Stimulated activated CD4-positive, alpha-beta T cell treated with anti-CD3 and anti-CD28 coated beads, TNF-alpha, amount 100 ng/mL, for 48 hours (primary cell): ENCODE data around the gene EIF6.
"Not testable (repeated sequence)": the region's sequence is repeated elsewhere in the genome, so short reads cannot be mapped to it uniquely, and the experiment has no call there.

ENCODE experiments used
- DNase-seq, 3 donors: peaks; one replicate each; pipeline ENCODE4 v3.0.0-alpha.2; 2020; ENCODE audit warnings: low read depth in 3 of 3

EIF6 gene

DNA sequence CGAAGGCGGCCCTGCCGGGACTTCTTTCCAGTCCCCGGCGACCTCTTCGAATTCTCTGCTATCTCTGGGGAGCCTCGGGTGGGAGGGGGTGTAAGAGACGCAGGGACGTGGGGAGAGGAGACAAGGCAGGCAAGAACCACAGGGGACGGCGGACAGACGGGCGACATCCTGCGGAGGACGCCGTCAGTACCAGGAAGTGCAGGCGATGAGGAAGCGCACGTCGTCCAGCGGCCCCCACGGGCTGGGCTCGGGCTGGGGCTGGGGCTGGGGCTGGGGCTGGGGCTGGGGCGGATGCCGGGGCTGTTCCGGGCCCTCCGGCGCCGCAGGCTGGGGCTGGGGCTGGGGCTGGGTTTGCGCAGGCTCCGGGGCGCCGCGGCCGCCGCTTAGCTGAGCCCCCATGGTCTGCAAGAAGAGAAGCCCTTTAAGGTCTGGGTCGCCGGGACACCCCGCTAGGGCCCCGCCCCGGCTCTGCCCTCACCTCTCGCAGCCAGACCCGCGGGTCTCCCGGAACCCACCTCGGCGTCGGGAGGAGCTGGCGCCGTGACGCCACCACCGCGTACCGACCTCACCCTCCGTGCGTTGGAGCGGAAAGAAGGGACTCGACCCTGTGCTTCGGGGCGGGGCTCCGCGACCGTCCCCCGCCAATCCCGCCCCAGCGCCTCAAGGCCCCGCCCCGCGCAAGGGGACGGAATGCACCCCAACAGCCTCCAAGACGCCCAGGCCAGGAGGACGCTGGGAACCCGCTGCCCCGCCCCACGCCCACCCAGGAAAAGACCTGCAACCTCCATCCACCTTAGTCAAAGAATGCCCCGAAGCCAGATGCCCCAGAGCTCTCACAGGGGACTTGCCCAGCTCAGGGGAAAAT lies 6.8 kb downstream of the EIF6 start, which contains the start of gene MMP24OS:
Gene MMP24OS, minus strand, starts transcription at position 592 of the 865 bp plus-strand sequence. Its CDS starts 193 bp downstream, at position 399.
- DNase-seq = peak; percentile 74 to 93 (median 86)

DNA sequence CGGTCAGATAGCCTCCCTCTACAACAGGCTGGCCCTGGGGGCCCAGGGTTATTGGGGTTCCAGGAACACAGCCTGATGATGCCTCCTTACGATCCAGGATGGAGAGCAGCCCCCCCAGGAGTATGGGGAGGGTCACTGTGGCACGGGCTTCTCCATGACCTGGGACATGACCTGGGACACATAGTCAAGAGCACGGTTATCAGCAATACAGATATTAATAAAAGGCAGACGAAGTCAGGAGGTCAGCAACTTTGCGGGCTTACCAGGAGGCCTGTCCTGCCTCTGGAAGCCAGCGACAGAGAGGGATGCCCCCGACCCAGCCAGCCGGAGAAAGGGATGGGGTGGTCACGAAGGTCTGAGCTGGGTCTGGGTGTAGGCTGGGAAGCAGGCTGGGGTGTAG lies 7.4 kb downstream of the EIF6 start:
- no peak for DNase-seq

DNA sequence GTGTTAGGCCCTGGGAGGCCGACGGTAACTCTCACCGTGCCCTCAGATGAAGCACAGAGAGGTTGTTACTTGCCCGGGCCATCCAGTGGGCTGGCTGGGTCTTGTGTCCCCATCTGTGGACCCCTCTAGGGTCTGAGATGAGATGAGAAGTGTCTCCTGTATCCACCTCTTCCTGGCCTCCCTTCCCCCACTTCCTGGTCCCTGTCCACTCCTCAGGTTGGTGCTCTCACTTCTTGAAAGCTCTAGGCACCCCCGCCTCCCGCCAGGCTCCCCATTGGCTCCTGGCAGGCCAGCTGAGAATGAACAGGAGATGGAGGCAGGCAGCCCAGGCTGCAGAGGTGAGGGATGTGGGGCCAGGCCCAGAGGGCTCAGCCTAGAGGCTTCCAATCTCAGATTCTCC lies 8.2 kb downstream of the EIF6 start:
- DNase-seq = no peak

DNA sequence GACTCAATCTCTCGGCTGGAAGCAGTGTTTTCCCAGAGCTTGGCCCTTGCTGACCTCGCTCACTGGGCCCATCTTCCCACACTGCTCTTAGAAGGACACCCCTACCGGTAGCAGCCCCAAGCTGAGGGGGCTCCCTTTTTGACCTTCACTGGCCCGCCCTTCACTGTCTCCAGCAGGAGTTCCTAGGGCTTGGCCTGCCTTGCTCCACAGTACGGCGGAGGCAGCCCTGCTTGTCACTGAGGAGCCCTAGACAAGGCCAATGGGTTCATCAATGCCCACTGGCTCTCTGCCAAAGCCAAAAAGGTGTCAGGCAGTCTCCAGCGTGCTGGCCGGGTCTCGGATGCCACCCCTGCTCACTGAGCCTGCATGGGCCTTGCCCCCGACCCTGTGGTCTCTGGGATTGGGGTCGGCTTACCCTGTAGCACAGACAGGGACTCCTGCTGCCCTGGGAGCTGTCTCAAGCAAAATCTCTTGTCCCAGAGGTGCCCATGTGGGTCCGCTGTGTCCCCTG lies 8.8 kb downstream of the EIF6 start:
- no peak for DNase-seq

DNA sequence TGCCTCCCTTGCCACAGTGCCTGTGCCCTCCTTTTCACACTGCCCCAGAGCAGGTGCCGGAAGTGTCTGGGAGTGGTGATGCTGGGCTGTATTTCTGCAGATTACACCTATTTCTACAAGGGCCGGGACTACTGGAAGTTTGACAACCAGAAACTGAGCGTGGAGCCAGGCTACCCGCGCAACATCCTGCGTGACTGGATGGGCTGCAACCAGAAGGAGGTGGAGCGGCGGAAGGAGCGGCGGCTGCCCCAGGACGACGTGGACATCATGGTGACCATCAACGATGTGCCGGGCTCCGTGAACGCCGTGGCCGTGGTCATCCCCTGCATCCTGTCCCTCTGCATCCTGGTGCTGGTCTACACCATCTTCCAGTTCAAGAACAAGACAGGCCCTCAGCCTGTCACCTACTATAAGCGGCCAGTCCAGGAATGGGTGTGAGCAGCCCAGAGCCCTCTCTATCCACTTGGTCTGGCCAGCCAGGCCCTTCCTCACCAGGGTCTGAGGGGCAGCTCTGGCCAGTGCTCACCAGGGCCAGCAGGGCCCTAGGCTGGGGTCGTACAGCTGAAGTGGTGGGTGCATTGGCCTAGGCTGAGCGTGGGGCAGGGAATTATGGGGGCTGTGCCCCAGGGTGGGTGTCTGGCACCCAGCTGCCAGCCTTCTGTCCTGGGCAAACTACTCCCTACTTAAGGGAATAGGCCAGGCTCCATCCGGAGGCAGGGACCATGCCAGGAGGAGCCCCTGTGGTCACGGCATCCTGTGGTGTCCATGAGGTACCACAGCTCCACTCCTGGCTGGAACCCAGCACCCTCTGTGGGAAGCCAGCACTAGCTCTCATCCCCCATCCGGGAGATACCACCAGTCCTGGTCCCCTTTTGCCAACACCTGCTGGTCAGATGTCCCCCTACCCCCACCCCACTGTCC lies 10.1 kb downstream of the EIF6 start:
- no peak for DNase-seq

DNA sequence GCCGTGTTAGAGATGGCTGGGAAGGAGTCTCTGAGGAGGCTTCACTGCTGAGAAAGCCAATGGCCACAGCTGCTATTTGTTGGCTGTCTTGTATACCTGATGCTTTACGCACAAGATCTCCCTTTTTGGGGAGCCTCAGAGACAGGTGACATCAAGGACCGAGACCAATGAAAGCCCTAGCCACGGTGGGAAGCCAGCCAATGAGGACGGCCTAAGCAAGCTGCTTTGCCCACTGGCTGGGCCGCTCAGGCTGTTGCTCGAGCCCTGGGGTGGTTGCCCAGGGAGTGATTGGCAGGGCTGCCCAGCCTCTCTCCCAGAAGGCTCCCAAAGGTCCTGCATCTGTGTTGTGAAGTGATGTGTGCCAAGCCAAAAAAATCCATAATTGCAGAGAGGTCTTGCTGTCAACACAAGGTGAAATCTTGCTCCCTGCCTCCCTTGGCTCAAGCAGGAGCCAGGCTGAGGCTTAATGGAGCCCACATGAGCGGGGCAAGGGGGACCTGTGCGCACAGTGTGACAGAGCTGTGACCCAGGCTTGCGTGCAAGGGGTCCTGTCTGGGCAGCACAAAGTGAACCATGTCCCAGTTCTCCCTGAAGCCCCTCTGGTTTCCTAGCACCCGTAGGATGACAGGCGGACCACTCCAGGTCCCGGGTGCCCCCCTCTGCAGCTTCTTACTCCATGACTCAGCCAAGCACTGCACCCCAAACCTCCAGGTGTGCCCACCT lies 11.0 kb downstream of the EIF6 start:
- DNase-seq = no peak

DNA sequence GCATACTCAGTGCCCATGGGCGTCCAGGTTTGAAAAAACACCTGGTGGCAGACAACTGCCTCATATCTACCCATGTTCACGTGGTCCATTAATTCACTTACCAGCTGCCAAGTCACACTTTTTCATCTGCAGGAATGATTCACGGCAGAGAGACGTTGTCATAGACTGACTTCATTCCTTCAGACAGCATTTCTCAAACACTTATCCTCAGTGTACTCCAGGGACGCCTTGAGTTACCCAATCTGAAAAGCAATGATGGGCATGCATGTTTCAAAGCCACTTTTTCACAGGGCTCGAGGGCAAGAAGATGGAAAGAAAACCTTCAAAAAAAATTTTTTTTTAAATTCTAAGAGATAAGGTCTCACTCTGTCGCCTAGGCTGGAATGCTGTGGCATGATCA lies 12.7 kb downstream of the EIF6 start:
- no peak for DNase-seq

DNA sequence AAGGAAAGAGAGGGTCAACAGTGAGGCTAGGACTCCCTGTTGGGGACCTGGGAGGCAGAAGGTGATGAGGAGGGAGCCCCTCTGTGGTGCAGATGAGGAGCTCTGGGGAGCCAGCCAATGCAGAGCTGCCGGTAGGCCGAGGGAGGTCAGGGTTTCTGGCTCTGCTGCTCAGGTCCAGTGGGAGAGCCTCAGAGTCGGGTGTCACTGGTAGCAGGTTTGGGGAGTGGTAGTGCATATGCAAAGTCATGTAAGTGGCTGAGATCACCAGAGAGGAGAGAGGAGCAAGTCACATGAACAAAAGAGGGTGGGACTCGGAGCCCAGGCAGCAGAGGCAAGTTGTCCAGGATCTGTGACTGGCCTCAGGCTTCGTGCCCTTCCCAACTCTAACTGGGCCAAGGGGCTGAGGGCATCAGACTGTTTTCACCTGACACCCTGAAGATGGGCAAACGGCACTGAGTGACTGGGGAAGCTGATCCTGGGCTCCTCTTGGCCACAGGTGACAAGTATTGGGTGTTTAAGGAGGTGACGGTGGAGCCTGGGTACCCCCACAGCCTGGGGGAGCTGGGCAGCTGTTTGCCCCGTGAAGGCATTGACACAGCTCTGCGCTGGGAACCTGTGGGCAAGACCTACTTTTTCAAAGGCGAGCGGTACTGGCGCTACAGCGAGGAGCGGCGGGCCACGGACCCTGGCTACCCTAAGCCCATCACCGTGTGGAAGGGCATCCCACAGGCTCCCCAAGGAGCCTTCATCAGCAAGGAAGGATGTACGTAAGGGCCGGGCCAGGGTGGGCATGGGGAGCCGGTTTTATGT lies 13.3 kb downstream of the EIF6 start:
- no peak for DNase-seq

DNA sequence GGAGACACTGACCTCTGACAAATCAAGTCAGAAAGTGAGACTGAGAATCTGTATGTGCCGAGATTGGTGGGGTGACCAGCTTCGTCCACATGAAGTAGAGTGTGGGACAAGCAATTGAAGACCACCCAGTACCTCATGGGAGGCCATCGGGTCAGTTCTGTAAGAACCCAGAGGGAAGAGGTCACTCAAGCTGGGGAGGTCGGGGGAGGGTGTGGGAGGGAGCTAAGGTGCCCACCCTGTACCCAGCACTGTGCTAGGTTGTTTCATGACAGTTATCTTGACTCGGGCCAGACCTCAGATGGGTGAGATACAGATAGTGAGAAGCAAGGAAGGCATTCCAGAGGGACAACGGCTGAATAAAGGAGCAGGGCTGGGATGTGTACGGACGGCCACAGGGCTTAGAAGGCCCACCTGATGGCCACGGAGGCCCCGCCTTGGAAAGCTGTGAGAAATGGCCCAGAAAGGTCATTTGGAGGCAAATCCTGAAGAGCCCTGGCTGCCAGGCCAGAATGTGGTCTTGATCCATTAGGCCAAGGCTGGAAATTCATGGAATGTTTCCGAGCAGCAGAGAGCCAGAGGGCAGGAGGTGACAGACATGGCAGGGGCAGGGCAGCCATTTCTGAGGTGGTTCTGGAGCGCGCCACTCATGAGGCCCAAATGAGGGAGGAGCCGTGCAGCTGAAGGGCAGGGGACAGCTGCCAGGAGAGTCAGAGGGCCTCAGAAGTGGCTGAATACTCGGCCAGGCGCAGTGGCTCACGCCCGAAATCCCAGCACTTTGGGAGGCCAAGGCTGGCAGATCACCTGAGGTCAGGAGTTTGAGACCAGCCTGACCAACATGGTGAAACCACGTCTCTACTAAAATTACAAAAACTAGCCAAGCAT lies 14.3 kb downstream of the EIF6 start:
- no peak for DNase-seq

DNA sequence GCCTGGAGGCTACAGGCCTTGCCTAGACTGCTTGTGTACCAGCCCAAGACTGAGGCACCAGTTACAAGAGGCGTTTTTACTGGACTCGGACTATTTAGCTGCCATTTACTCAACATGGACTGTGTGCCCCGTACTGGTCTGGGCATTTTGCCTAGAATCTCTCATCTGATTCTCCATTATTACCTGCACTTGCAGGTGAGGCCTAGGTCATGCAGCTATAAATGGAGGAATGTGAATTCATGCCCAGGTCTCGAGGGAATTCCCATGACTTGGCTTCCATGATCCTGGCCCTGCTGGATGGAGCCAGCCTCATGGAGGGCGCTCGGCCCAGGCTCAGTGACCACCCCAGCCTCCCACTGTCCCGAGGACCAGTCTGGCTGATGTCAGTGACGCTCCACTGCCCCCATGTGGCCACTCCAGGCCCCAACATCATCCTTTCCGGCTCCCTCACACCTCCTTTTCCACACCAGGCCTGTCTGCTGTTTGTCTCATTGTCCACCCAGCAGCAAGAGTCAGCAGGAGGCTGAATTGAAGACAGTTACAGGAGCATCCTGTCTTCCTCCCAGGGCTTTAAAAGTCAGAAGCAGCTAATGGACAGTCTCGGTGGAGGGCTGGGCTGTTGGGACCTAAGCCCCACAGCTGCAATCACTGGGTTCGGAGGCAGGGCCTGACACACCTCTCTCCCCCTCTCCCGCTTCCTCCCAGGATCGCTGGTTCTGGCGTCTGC lies 15.4 kb downstream of the EIF6 start:
- DNase-seq = peak in 1 of 3 donors; percentile 32

DNA sequence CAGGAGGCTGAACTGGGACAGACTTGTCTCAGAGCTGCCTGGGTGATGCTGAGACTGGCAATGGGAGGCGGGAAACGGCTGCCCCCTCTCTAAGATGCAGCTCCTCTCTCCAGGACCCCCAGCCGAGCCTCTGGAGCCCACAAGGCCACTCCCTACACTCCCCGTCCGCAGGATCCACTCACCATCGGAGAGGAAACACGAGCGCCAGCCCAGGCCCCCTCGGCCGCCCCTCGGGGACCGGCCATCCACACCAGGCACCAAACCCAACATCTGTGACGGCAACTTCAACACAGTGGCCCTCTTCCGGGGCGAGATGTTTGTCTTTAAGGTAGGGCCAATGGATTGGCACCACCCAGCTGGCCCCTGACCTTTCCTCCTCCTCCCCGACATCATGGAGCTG lies 17.5 kb downstream of the EIF6 start:
- DNase-seq = no peak

DNA sequence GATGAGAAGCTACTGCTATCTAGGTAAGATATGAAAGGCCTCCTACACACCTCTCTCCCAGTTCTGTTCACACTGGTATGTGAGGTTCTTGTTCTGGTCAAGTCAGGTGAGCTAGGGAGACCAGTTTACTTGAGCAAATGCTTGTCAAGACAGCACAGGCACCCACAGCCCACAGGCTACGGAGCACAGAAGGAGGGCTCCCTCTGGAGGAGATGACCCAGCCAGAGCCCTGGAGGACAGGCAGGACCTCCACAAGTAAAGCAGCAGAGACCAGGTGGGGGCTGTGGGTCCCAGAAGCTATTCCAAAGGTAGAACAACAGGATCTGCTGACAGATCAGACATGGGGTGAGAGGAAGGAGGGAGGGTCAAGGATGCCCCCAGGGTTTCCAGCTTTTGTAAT lies 19.8 kb downstream of the EIF6 start:
- DNase-seq = no peak

DNA sequence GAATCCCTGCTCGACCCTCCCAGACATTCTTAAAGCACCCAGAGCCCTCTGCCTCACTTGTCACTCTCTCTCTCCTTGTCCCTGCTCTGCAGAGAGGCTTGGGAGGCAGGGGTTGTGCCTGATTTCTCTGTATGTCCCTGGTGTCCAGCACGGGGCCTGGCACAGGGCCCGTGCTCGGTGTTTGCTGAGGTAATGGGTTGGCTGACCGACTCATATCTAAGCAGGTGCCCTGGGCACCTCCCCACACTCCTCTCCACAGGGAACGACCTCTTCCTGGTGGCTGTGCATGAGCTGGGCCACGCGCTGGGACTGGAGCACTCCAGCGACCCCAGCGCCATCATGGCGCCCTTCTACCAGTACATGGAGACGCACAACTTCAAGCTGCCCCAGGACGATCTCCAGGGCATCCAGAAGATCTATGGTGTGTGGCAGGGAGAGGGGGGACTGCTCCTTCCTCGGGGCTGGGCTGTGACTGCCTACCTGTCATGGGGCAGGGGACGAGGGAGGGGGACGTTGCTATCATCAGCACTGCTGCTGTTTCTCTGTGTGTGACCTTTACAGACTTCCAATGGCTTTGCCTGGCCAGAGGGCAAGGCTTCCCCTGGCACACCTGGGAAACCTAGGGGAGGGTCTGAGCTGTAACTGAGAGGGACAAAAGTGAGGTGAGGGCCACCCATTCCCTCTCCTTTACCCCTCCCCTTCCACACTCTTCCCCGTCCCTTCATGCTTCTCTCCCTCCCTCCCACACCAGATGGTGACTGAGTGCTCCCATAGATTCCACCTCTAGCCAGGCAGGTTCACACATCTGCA lies 20.8 kb downstream of the EIF6 start:
- DNase-seq = no peak

DNA sequence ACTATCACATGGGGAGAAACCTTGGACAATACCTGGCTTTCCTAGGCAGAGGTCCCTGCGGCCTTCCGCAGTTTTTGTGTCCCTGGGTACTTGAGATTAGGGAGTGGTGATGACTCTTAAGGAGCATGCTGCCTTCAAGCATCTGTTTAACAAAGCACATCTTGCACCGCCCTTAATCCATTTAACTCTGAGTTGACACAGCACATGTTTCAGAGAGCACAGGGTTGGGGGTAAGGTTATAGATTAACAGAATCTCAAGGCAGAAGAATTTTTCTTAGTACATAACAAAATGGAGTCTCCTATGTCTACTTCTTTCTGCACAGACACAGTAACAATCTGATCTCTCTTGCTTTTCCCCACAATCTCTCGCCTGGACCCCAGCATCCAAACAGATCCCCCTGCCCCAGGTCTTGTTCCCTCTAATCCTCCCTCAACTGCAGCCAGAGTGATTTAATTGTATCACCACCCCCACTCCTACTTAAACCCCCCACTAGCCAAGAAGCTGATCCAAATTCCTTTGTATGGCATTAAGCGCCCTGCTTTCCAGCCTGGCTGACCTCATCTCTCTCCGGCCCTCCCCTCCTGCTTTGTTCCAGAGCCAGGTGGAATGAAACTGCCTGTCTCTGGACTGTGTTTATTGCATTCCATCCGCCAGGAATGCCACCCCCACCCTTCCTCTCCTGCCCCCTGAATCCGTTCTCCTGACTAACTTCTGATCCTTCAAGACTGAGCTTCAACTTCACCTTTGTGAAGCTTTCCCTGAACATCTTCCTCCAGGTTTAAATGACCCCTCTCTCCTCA lies 21.6 kb downstream of the EIF6 start:
- not testable (repeated sequence) for DNase-seq

DNA sequence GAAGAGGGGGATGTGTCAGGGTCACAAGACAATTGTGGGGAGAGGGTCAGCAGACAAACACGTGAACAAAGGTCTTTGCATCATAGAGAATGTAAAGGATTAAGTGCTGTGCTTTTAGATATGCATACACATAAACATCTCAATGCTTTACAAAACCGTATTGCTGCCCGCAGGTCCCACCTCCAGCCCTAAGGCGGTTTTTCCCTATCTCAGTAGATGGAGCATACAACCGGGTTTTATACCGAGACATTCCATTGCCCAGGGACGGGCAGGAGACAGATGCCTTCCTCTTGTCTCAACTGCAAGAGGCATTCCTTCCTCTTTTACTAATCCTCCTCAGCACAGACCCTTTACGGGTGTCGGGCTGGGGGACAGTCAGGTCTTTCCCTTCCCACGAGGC lies 22.3 kb downstream of the EIF6 start:
- DNase-seq = not testable (repeated sequence)

DNA sequence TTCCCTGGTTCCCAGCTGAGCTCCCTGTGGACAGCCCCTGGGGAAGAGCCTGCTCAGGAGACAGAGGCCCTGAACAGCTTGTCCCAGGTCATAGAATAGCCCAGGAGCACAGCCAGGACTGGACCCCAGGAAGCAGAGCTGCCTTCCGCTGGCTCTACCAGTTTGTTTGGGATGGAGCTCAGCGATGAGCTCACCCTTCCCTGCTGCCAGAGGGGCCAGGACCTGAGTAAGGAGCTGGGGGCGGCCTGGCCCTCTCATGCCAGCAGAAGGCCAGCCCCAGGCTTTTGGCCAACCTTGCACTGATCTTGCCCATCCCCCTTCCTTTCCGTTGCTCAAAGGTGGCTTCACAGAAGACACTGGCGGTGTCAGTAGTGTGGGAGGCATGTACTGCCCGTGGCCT lies 24.1 kb downstream of the EIF6 start:
- no peak for DNase-seq

DNA sequence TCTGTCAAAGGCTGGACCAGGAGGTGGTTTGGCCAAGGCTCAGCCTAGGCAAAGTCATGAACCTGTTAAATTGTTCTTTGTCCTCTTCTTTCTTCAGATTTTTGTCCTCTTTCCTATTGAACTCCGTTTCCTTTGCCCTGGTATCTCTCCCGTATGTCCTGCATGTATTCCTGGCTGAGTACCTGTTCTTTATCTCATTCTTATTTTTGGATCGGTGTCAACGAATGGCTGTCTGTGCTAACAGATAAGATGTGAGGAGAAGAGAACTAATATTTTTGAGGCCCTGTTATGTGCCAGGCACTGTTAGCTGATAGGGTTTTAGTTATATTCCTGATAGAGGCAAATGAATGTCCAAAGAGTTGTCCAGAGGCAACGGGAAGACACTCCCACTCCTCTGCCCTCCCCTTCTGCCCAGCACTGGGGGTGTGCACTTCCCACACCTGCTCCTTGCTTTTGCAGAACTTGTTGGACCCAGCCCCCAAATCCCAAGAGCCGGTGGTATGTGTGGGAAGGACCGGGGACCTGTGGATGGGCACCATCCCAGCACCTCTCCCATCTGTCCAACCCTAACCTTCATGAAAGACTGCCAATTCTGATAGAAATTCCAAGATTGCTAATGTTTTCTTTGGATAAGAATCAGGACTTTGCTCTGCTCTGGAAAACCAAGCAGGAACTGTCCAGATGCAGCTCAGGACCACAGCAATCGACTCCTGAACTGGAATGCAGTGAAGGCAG lies 27.2 kb downstream of the EIF6 start:
- no peak for DNase-seq
